H1 (cell line): ENCODE measurements around the gene C1orf87. TPM values are rescaled to one million over a fixed set of nuclear protein-coding genes. Genes with fewer than 3 reads are reported as not detected.

Source experiments
- CTCF ChIA-PET: fragments of 300-600 bp; sonication (Branson Sonifier 250); formaldehyde crosslinking; loops from one replicate; lab custom pipeline; 2021; ENCODE audit not compliant: partially characterized antibody; lab: Charles Lee
- POLR2A ChIA-PET: fragments of 300-600 bp; sonication (Branson Sonifier 250); formaldehyde crosslinking; loops from one replicate; lab custom pipeline; 2021; ENCODE audit warnings: inconsistent platforms; ENCODE audit not compliant: partially characterized antibody; lab: Charles Lee
- DNase-seq, 2 experiments: peaks; one replicate each; pipeline versions ENCODE4 v3.0.0 to v3.0.0-alpha.2; 2010 to 2022; ENCODE audit warnings: low spot score in 2 of 2, low read depth in 1 of 2, mixed read lengths in 1 of 2
- FAIRE-seq: peaks from 2 replicates; lab custom pipeline; 2011; peaks lifted over from hg19 to GRCh38; lab: Jason Lieb, UNC
- H2AFZ ChIP-seq: 2 replicates; pipeline ENCODE4 v1.8.1; 2012; ENCODE audit warnings: low read length, inconsistent platforms
- H2AK5ac ChIP-seq: 2 replicates; pipeline ENCODE4 v1.6.1; 2013; ENCODE audit warnings: low read depth, low read length
- H2BK120ac ChIP-seq: replicated peaks from 2 replicates; pipeline ENCODE3; 2013; ENCODE audit warnings: low read depth, low read length, inconsistent platforms
- H2BK12ac ChIP-seq: 2 replicates; pipeline ENCODE4 v1.6.1; 2013; ENCODE audit warnings: low read depth, low read length
- H2BK15ac ChIP-seq: 2 replicates; pipeline ENCODE4 v1.6.1; 2013; ENCODE audit warnings: low read length
- H2BK20ac ChIP-seq: 2 replicates; pipeline ENCODE4 v1.6.1; 2013; ENCODE audit warnings: low read length
- H2BK5ac ChIP-seq: 2 replicates; pipeline ENCODE4 v1.6.1; 2013; ENCODE audit warnings: low read depth, low read length
- H3K14ac ChIP-seq: 2 replicates; pipeline ENCODE4 v1.6.1; 2013; ENCODE audit warnings: inconsistent platforms; ENCODE audit not compliant: insufficient read length
- H3K18ac ChIP-seq: 2 replicates; pipeline ENCODE4 v1.6.1; 2013; ENCODE audit warnings: low read length; ENCODE audit errors: extremely low read depth
- H3K23ac ChIP-seq: 2 replicates; pipeline ENCODE4 v1.6.1; 2013; ENCODE audit warnings: inconsistent platforms; ENCODE audit not compliant: insufficient read length
- H3K23me2 ChIP-seq: 2 replicates; pipeline ENCODE4 v1.6.1; 2013; ENCODE audit warnings: low read depth, low read length
- H3K27ac ChIP-seq: 2 replicates; pipeline ENCODE4 v1.6.1; 2011; ENCODE audit warnings: low read depth, low read length, inconsistent platforms
- H3K27me3 ChIP-seq, 4 experiments: replicated peaks in 1 of 4; 1 replicate in 1 of 4; 2 replicates in 3 of 4; pipeline versions ENCODE4 v1.6.1 to v1.8.1; 2011 to 2013; ENCODE audit warnings: low read length in 3 of 4, mild to moderate bottlenecking in 3 of 4, inconsistent platforms in 2 of 4, mixed read lengths in 2 of 4, moderate library complexity in 1 of 4; ENCODE audit not compliant: control insufficient read depth in 3 of 4, insufficient read depth in 3 of 4; ENCODE audit errors: extremely low read depth in 1 of 4
- H3K36me3 ChIP-seq, 4 experiments: 2 replicates each; pipeline versions ENCODE4 v1.6.1 to v1.8.1; 2011 to 2013; ENCODE audit warnings: mild to moderate bottlenecking in 4 of 4, low read length in 3 of 4, moderate library complexity in 2 of 4, control low read depth in 1 of 4, inconsistent platforms in 1 of 4; ENCODE audit not compliant: insufficient read depth in 4 of 4, control insufficient read depth in 2 of 4
- H3K4ac ChIP-seq: replicated peaks from 2 replicates; pipeline ENCODE3; 2013; ENCODE audit warnings: low read length, low read depth, mixed read lengths, inconsistent platforms; ENCODE audit not compliant: insufficient read length
- H3K4me1 ChIP-seq, 4 experiments: replicated peaks in 1 of 4; 1 replicate in 1 of 4; 2 replicates in 3 of 4; pipeline versions ENCODE4 v1.6.1 to v1.8.1; 2011 to 2013; ENCODE audit warnings: low read length in 3 of 4, inconsistent platforms in 2 of 4, mixed read lengths in 1 of 4; ENCODE audit not compliant: insufficient read depth in 4 of 4, control insufficient read depth in 3 of 4
- H3K4me2 ChIP-seq, 2 experiments: 2 replicates each; pipeline versions ENCODE4 v1.6.1 to v1.8.1; 2011 to 2013; ENCODE audit warnings: low read depth in 2 of 2, low read length in 2 of 2, control low read depth in 1 of 2, inconsistent platforms in 1 of 2, mild to moderate bottlenecking in 1 of 2; ENCODE audit not compliant: insufficient read depth in 1 of 2
- H3K4me3 ChIP-seq, 4 experiments: fragments of 200-600, 300-600 bp in 1 of 4; sonication (generic), shearing (Covaris generic), sonication (Bioruptor Twin) in 1 of 4; 2 replicates each; pipeline versions ENCODE4 v1.5.1 to v1.8.1; 2011 to 2016; ENCODE audit warnings: low read length in 4 of 4, low read depth in 3 of 4, control low read depth in 2 of 4, inconsistent platforms in 2 of 4, mild to moderate bottlenecking in 2 of 4, mixed read lengths in 1 of 4, moderate library complexity in 1 of 4; ENCODE audit not compliant: insufficient read depth in 2 of 4; ENCODE audit errors: extremely low read depth in 1 of 4
- H3K56ac ChIP-seq: replicated peaks from 2 replicates; pipeline ENCODE3; 2013; ENCODE audit warnings: low read depth, mild to moderate bottlenecking, mixed read lengths, low read length, inconsistent platforms; ENCODE audit not compliant: insufficient read length
- H3K79me1 ChIP-seq: 2 replicates; pipeline ENCODE4 v1.6.1; 2013; ENCODE audit warnings: low read depth, low read length, control low read depth
- H3K79me2 ChIP-seq, 2 experiments: 2 replicates each; pipeline versions ENCODE4 v1.6.1 to v1.8.1; 2012 to 2013; ENCODE audit warnings: low read length in 2 of 2, mild to moderate bottlenecking in 2 of 2, inconsistent platforms in 1 of 2; ENCODE audit not compliant: insufficient read depth in 2 of 2, control insufficient read depth in 1 of 2
- H3K9ac ChIP-seq, 4 experiments: replicated peaks in 1 of 4; 1 replicate in 1 of 4; 2 replicates in 3 of 4; pipeline versions ENCODE4 v1.6.1 to v1.8.1; 2011 to 2013; ENCODE audit warnings: low read depth in 3 of 4, low read length in 3 of 4, control low read depth in 2 of 4, mild to moderate bottlenecking in 2 of 4, moderate library complexity in 2 of 4, inconsistent platforms in 1 of 4; ENCODE audit errors: extremely low read depth in 1 of 4
- H3K9me3 ChIP-seq, 2 experiments: 2 replicates each; pipeline versions ENCODE4 v1.6.1 to v1.8.1; 2012 to 2013; ENCODE audit warnings: mild to moderate bottlenecking in 2 of 2, moderate library complexity in 2 of 2, control low read depth in 1 of 2, inconsistent platforms in 1 of 2, low read depth in 1 of 2, low read length in 1 of 2, mixed read lengths in 1 of 2; ENCODE audit not compliant: insufficient read depth in 2 of 2
- H4K20me1 ChIP-seq, 2 experiments: replicated peaks in 1 of 2; 2 replicates each; pipeline versions ENCODE3 to v1.8.1; 2011 to 2013; ENCODE audit warnings: inconsistent platforms in 2 of 2, low read length in 2 of 2, mild to moderate bottlenecking in 1 of 2; ENCODE audit not compliant: insufficient read depth in 2 of 2, control insufficient read depth in 1 of 2
- H4K5ac ChIP-seq: 2 replicates; pipeline ENCODE4 v1.6.1; 2013; ENCODE audit warnings: low read length, low read depth, mixed read lengths, inconsistent platforms; ENCODE audit not compliant: insufficient read length
- H4K8ac ChIP-seq: 2 replicates; pipeline ENCODE4 v1.8.0; 2013; ENCODE audit warnings: mild to moderate bottlenecking, moderate library complexity, low read length, inconsistent platforms; ENCODE audit not compliant: insufficient read depth; ENCODE audit errors: extremely low read depth
- H4K91ac ChIP-seq: replicated peaks from 2 replicates; pipeline ENCODE3; 2013; ENCODE audit warnings: low read length, mixed read lengths, inconsistent platforms; ENCODE audit not compliant: insufficient read length
- GTF2F1 ChIP-seq: IDR thresholded peaks from 2 replicates; pipeline ENCODE4 v1.6.1; 2012; ENCODE audit warnings: low read depth, low read length, improper control_type of control experiment, borderline replicate concordance
- TEAD4 ChIP-seq: IDR thresholded peaks from 2 replicates; pipeline ENCODE4 v1.6.1; 2012; ENCODE audit warnings: low read depth, low read length, inconsistent platforms, mixed read lengths
- WGBS, 2 experiments: shearing (Covaris generic) in 1 of 2; methylation state at CpG; one replicate each; pipeline versions ENCODE4 v1.1.6 to v1.1.7; 2013 to 2015; ENCODE audit warnings: low lambda C conversion rate in 2 of 2, mixed read lengths in 2 of 2, inconsistent platforms in 1 of 2, low coverage in 1 of 2, missing lambda C conversion rate in 1 of 2; ENCODE audit not compliant: insufficient replicate concordance in 2 of 2, insufficient coverage in 1 of 2, insufficient read length in 1 of 2; ENCODE audit errors: extremely low coverage in 1 of 2, missing lambda C conversion rate in 1 of 2; 5-methylcytosine and 5-hydroxymethylcytosine counted together
- polyA plus RNA-seq, 7 experiments: library from polyadenylated mRNA; depleted of rRNA in 3 of 7; stranded (reverse) in 5 of 7; unstranded in 2 of 7; fragments of >200 nt in 5 of 7; fragments of 200-250 nt in 2 of 7; gene quantifications; 1 replicate in 5 of 7; 2 replicates in 1 of 7; 4 replicates in 1 of 7; pipeline versions ENCODE4 v1.2.1 to v1.2.3, GENCODE V29; 2011 to 2013; ENCODE audit warnings: missing spikeins in 2 of 7, mixed read lengths in 2 of 7
- total RNA-seq: library from RNA; stranded (reverse); fragmentation: NEBNext Ultra II Directional; extraction: Animal tissue kit (Norgen Biotek cat#: 25700); gene quantifications from 2 replicates; pipeline ENCODE4 v1.2.1, GENCODE V29; 2021

C1orf87 gene
- total and polyA plus RNA-seq, 2 of the 8 experiments (the other 6 are each of a cell fraction or from before 2014, with no cell fraction given): 0.41 TPM; not detected in 1

GRCh38 chr1:60010690-60011089 lies 62.9 kb downstream of the C1orf87 start:
- no peak for FAIRE-seq
- 82% methylated on average over 1 of the region's 1 CpG; no CpG with 5 or more reads in 1 of the 2 experiments for WGBS, 2 experiments
- POLR2A ChIA-PET: no interaction called here

More at GRCh38 chr1:60010690-60011089, 62.9 kb downstream of the C1orf87 start:
- H4K5ac ChIP-seq: no peak overlapping the region
- H3K27me3 ChIP-seq: no peaks in the 10 kb centered on the region
- CTCF ChIA-PET: no interaction called here
- no peaks in the 10 kb centered on the region for H4K20me1 ChIP-seq
- no peaks in the 10 kb centered on the region for H3K23me2 ChIP-seq
- H3K56ac ChIP-seq: no peak overlapping the region
- TF ChIP-seq TEAD4 (no peak), GTF2F1 (no peak)
- TF ChIP-seq, all 59 proteins: peak for 0
- no peak overlapping the region for H3K18ac ChIP-seq
- H3K27ac ChIP-seq: no peak overlapping the region
- H3K4me2 ChIP-seq: no peak overlapping the region
- no peak overlapping the region for H3K14ac ChIP-seq
- no peaks in the 10 kb centered on the region for H3K36me3 ChIP-seq
- no peak overlapping the region for H2AK5ac ChIP-seq
- H3K4me3 ChIP-seq: no peak overlapping the region
- no peaks in the 10 kb centered on the region for H3K79me2 ChIP-seq
- no peak overlapping the region for H2BK20ac ChIP-seq
- DNase-seq: no peak
- H4K91ac ChIP-seq: no peak overlapping the region
- H3K79me1 ChIP-seq: no peaks in the 10 kb centered on the region
- H2BK5ac ChIP-seq: no peak overlapping the region
- H3K4ac ChIP-seq: no peak overlapping the region
- H2BK15ac ChIP-seq: no peak overlapping the region
- H2BK12ac ChIP-seq: no peak overlapping the region
- H3K9me3 ChIP-seq: no peaks in the 10 kb centered on the region
- H2BK120ac ChIP-seq: no peak overlapping the region
- H4K8ac ChIP-seq: no peak overlapping the region
- no peak overlapping the region for H3K23ac ChIP-seq
- no peak overlapping the region for H2AFZ ChIP-seq
- no peak overlapping the region for H3K9ac ChIP-seq
- no peaks in the 10 kb centered on the region for H3K4me1 ChIP-seq
